Smooth muscle cell (in vitro differentiated cells): ENCODE results near the gene SLC27A5. TPM values are rescaled to one million over a fixed set of nuclear protein-coding genes. Genes with fewer than 3 reads are reported as not detected.
"Not testable (repeated sequence)": the region's sequence is repeated elsewhere in the genome, so short reads cannot be mapped to it uniquely, and the experiment has no call there.

ENCODE experiments used
- DNase-seq: peaks from one replicate; lab custom pipeline; 2025; ENCODE audit not compliant: unreplicated experiment; lab: John Stamatoyannopoulos, UW
- H2AFZ ChIP-seq: fragments of 200-600 bp; sonication (generic); 2 replicates; pipeline ENCODE4 v1.6.0; 2016; ENCODE audit warnings: antibody characterized with exemption, low read depth, mild to moderate bottlenecking
- H3F3A ChIP-seq: fragments of 200-600 bp; sonication (generic); 2 replicates; pipeline ENCODE4 v1.6.0; 2017; ENCODE audit warnings: antibody characterized with exemption, low read depth
- H3K27ac ChIP-seq: fragments of 200-600 bp; sonication (generic); 2 replicates; pipeline ENCODE4 v1.5.1; 2016; ENCODE audit warnings: low read depth, mild to moderate bottlenecking
- H3K27me3 ChIP-seq: fragments of 200-600 bp; sonication (generic); 2 replicates; pipeline ENCODE4 v1.6.1; 2016; ENCODE audit warnings: low read depth, mild to moderate bottlenecking
- H3K36me3 ChIP-seq: fragments of 200-600 bp; sonication (generic); 2 replicates; pipeline ENCODE4 v1.5.1; 2016; ENCODE audit warnings: low read depth
- H3K4me1 ChIP-seq: fragments of 200-600 bp; sonication (generic); 2 replicates; pipeline ENCODE4 v1.5.1; 2016; ENCODE audit warnings: low read depth
- H3K4me2 ChIP-seq: fragments of 200-600 bp; sonication (generic); 2 replicates; pipeline ENCODE4 v1.6.0; 2016; ENCODE audit warnings: mild to moderate bottlenecking
- H3K4me3 ChIP-seq: fragments of 200-600 bp; sonication (generic); 2 replicates; pipeline ENCODE4 v1.5.1; 2016; ENCODE audit warnings: mild to moderate bottlenecking
- H3K79me2 ChIP-seq: fragments of 200-600 bp; sonication (generic); 2 replicates; pipeline ENCODE4 v1.6.0; 2016; ENCODE audit warnings: low read depth, mild to moderate bottlenecking
- H3K9ac ChIP-seq: fragments of 200-600 bp; sonication (generic); 2 replicates; pipeline ENCODE4 v1.6.0; 2016; ENCODE audit warnings: low read depth
- H3K9me3 ChIP-seq: fragments of 200-600 bp; sonication (generic); replicated peaks from 2 replicates; pipeline ENCODE4 v1.5.1; 2016; ENCODE audit warnings: low read depth
- H4K20me1 ChIP-seq: fragments of 200-600 bp; sonication (generic); 2 replicates; pipeline ENCODE4 v1.6.0; 2016; ENCODE audit warnings: low read depth
- CTCF ChIP-seq: fragments of 200-600 bp; sonication (generic); IDR thresholded peaks from 2 replicates; pipeline ENCODE4 v1.5.1; 2017; ENCODE audit warnings: borderline replicate concordance, mild to moderate bottlenecking, antibody characterized with exemption; ENCODE audit not compliant: insufficient read depth, poor library complexity, severe bottlenecking
- WGBS: methylation state at CpG from one replicate; pipeline ENCODE4 v1.1.7; 2016; ENCODE audit warnings: low lambda C conversion rate; 5-methylcytosine and 5-hydroxymethylcytosine counted together
- polyA plus RNA-seq: library from polyadenylated mRNA; unstranded; fragments of >200 nt; fragmentation: Nextera tagmentation; extraction: Ambion mirVana; gene quantifications from 2 replicates; pipeline ENCODE4 v1.2.1, GENCODE V29; 2016
- total RNA-seq: library from RNA; depleted of rRNA; stranded (reverse); fragments of >200 nt; gene quantifications from 2 replicates; pipeline ENCODE4 v1.2.3, GENCODE V29; 2014

The SLC27A5 gene
- total and polyA plus RNA-seq, 2 experiments from 2014 or later: 6.6 to 7.5 TPM

GRCh38 chr19:58492265-58492664 lies 19.5 kb downstream of the SLC27A5 start:
- WGBS: 93% methylated on average over 14 of the region's 14 CpGs
- no peak for TF ChIP-seq CTCF
- H3K4me2 ChIP-seq: no peak overlapping the region

GRCh38 chr19:58491393-58491792 lies 20.4 kb downstream of the SLC27A5 start:
- no peak for DNase-seq
- Histone ChIP-seq H4K20me1 (no peaks in the 10 kb centered on the region), H3K27ac (no peak overlapping the region), H3K9me3 (no peaks in the 10 kb centered on the region), H3K27me3 (no peaks in the 10 kb centered on the region), H3K79me2 (no peaks in the 10 kb centered on the region), H3F3A (no peaks in the 10 kb centered on the region), H3K9ac (no peak overlapping the region), H3K4me1 (no peaks in the 10 kb centered on the region), H3K36me3 (no peaks in the 10 kb centered on the region), H3K4me3 (no peak overlapping the region), H2AFZ (no peak overlapping the region), H3K4me2 (no peak overlapping the region)
- no peak for TF ChIP-seq CTCF
- 96% methylated on average over 5 of the region's 5 CpGs for WGBS

More at GRCh38 chr19:58492265-58492664, 19.5 kb downstream of the SLC27A5 start:
- H3K9me3 ChIP-seq: no peaks in the 10 kb centered on the region
- H3F3A ChIP-seq: no peaks in the 10 kb centered on the region
- DNase-seq: no peak
- no peaks in the 10 kb centered on the region for H3K27me3 ChIP-seq
- H3K27ac ChIP-seq: no peak overlapping the region
- no peaks in the 10 kb centered on the region for H4K20me1 ChIP-seq
- no peaks in the 10 kb centered on the region for H3K79me2 ChIP-seq
- H3K4me1 ChIP-seq: no peaks in the 10 kb centered on the region
- no peak overlapping the region for H2AFZ ChIP-seq
- no peaks in the 10 kb centered on the region for H3K36me3 ChIP-seq
- H3K4me3 ChIP-seq: no peak overlapping the region
- no peak overlapping the region for H3K9ac ChIP-seq

- H3K4me1 ChIP-seq, H3K4me2 ChIP-seq, H4K20me1 ChIP-seq, H3K27ac ChIP-seq, DNase-seq, H3K36me3 ChIP-seq, H3K4me3 ChIP-seq, H3K9me3 ChIP-seq, H3K9ac ChIP-seq, H3K27me3 ChIP-seq, H3K79me2 ChIP-seq, H2AFZ ChIP-seq, H3F3A ChIP-seq: not testable (repeated sequence)
- 98% methylated on average over 5 of the region's 5 CpGs for WGBS
Measured at GRCh38 chr19:58484349-58484748, 27.4 kb downstream of the SLC27A5 start.

GRCh38 chr19:58483776-58484175 lies 28.0 kb downstream of the SLC27A5 start:
- Histone ChIP-seq H3K79me2 (no peaks in the 10 kb centered on the region), H3K27me3 (no peaks in the 10 kb centered on the region), H3K4me3 (no peak overlapping the region), H3F3A (no peaks in the 10 kb centered on the region), H3K4me1 (no peaks in the 10 kb centered on the region), H4K20me1 (no peaks in the 10 kb centered on the region), H3K4me2 (no peak overlapping the region), H3K9ac (no peak overlapping the region), H2AFZ (no peak overlapping the region), H3K27ac (no peak overlapping the region), H3K9me3 (no peaks in the 10 kb centered on the region), H3K36me3 (no peaks in the 10 kb centered on the region)
- WGBS: 100% methylated on average over 2 of the region's 2 CpGs
- no peak for TF ChIP-seq CTCF
- DNase-seq: no peak
